SKM-1 (cell line): Measurements from ENCODE around the gene ARL4A.

Experiments used
- DNase-seq: peaks from one replicate; lab custom pipeline; 2025; ENCODE audit not compliant: unreplicated experiment; lab: John Stamatoyannopoulos, UW

ARL4A gene

GRCh38 chr7:12722636-12723605 lies 35.5 kb downstream of the ARL4A start:
- DNase-seq, result no peak

- no peak for DNase-seq
These were observed 38.3 kb downstream of the ARL4A start for GRCh38 chr7:12725575-12726316.

- DNase-seq, result no peak
These were observed 39.5 kb downstream of the ARL4A start for GRCh38 chr7:12726908-12727307.

- DNase-seq, result no peak
These were observed 40.2 kb downstream of the ARL4A start for GRCh38 chr7:12727455-12728191.

- DNase-seq, result no peak
These were observed 40.7 kb downstream of the ARL4A start for GRCh38 chr7:12728192-12728538.

- DNase-seq, result no peak
These were observed 41.7 kb downstream of the ARL4A start for GRCh38 chr7:12729112-12729511.

- no peak for DNase-seq
These were observed 43.1 kb downstream of the ARL4A start for GRCh38 chr7:12730523-12730922.

- no peak for DNase-seq
These were observed 43.8 kb downstream of the ARL4A start for GRCh38 chr7:12731214-12731656.

GRCh38 chr7:12731775-12732174 lies 44.3 kb downstream of the ARL4A start:
- DNase-seq, result no peak

- DNase-seq, result no peak
These were observed 45.0 kb downstream of the ARL4A start for GRCh38 chr7:12732428-12732827.

- DNase-seq, result no peak
These were observed 48.5 kb downstream of the ARL4A start for GRCh38 chr7:12735923-12736322.

- DNase-seq, result no peak
These were observed 49.9 kb downstream of the ARL4A start for GRCh38 chr7:12737373-12737772.

- no peak for DNase-seq
These were observed 50.4 kb downstream of the ARL4A start for GRCh38 chr7:12737836-12738235.

- DNase-seq, result no peak
These were observed 51.2 kb downstream of the ARL4A start for GRCh38 chr7:12738665-12739064.
